HG02610 (cell line): ENCODE results near the gene NEK6.
"Not testable (repeated sequence)": the region's sequence is repeated elsewhere in the genome, so short reads cannot be mapped to it uniquely, and the experiment has no call there.

ENCODE experiments used
- ATAC-seq: cut with Tn5 transposase; IDR thresholded peaks from one replicate; pipeline ENCODE4 v1.9.1; 2021; ENCODE audit warnings: mild to moderate bottlenecking, moderate library complexity; ENCODE audit not compliant: unreplicated experiment

NEK6 gene

DNA sequence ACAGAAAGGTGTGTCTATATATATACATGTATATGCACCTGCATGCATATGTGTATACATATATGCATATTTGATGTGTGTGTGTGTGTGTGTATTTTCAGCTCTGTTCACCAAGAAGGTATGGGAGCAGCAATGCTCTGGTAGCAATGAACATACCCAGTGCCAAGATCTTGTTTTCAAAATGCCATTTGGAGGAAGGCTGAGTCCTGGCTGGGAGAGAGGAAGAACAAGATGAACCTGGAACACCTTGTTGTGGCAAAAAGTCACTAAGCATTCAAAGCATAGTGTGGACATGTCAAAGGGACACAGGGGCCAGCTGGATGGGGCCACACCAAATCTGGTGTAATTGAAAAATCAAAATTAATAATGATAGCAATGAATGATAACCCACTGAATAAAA is 31.8 kb upstream of the NEK6 start:
- no peak for ATAC-seq

DNA sequence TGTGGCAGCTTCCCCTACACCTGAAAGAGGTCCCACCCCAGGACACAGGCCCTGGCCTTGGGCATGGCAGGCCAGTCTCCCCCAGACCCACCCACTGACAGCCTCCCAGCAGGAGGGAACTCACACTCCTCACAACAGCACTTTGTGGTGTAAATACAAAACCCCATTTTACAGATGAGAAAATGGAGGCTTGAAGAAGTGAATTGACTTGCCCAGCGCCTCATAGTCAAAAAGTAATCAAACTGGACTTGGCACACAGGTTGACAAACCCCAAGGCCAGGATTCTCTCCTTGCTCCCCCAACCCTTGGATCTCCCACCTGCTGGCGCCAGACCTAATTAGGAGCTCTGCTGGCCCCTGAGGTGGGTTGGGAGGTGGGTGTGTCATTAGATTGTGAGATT is 29.2 kb upstream of the NEK6 start:
- ATAC-seq = no peak

DNA sequence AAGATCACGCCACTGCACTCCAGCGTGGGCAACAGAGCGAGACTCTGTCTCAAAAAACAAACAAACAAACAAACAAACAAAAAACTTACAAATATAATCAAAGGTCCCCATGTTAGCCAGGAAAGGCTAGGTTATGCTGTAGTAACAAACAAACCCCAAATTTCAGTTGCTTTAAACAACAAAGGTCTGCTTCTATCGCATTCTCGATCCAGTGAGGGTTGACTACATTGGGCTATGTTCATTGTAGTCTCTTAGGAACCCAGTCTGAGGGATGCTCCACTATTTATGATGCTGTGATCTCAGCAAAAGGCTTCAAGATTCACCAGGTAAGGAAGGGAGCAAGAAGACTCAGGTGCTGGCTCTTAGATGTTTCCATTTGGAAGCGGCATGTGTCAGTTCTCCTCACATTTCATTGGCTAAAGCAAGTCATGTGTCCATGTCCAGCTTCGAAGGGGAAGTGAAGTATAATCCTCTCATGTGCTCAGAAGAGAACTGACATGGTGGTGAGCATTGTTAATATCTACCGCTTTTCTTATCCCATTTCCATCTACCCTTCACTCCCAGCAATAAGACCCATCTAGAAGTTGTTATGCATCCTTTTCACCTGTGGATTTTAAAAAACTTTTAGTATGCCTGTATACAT is 26.5 kb upstream of the NEK6 start:
- no peak for ATAC-seq

- peak; percentile 35 for ATAC-seq
Measured at GRCh38 chr9:124238546-124239140, 19.1 kb upstream of the NEK6 start.

DNA sequence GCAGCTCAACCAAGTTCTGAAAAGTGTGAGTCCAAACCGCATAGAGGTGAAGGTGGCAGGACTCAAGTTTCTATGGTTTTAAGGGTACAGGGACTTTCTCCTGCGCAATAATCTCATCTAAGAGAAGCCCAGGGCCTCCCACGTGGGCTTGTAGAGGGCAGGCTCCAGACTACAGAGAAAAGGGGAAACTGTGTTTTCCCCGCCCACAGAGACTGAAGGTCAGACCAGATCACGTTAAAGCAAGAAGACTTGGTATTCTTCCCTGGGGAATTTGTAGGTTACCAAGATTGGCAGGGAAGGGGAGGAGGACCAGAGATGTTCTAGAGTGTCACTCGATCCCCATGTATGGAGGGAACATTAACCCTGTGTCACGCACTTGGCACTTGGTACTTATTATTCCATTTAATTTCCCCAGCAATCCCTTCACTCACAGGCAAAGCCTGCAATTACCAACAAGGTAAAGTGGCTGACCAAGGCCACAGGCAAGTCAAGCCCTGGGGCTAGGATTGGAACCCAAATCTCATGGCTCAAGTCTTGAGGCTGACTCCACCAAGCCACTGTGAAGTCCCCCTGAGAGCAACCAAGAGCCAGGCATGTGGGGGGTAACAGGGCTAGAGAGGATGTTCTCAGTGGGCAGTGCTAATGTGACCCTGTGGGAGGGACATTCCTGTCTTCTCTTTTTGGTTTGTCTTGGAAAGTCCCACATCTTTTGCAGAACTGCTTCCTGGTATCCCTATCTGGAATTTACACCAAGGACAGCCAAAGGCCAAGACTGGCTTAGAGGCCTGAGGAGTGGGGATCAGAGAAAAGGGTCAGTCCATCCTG is 18.3 kb upstream of the NEK6 start:
- peak; percentile 75 for ATAC-seq

GRCh38 chr9:124242331-124243194 is 15.2 kb upstream of the NEK6 start:
- no peak for ATAC-seq

- ATAC-seq = not testable (repeated sequence)
Measured at GRCh38 chr9:124247393-124247792, 10.4 kb upstream of the NEK6 start.

- ATAC-seq = no peak
Measured at GRCh38 chr9:124248066-124248465, 9.7 kb upstream of the NEK6 start.

DNA sequence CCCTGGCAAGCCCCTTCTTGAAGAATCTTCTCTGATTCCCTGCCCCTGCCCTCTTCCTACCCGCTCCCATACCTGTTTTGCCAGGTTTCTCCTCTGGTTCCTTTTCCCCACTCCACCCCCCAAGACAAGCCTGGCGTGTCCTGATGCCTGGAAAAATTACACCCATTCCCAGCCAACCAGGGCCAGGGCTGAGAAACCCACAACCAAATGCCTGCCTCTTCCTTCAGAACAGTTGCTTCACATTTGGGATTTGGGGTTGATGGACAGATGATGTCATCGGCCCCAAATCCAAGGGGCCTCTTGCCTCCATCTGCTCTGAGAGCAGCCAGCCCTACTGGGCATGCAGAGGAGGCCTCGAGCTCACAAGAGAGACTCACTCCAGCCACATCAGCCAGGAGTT is 8.8 kb upstream of the NEK6 start:
- ATAC-seq = no peak

- ATAC-seq = no peak
Measured at GRCh38 chr9:124251204-124251603, 6.5 kb upstream of the NEK6 start.

GRCh38 chr9:124251605-124252378 is 6.0 kb upstream of the NEK6 start:
- no peak for ATAC-seq

DNA sequence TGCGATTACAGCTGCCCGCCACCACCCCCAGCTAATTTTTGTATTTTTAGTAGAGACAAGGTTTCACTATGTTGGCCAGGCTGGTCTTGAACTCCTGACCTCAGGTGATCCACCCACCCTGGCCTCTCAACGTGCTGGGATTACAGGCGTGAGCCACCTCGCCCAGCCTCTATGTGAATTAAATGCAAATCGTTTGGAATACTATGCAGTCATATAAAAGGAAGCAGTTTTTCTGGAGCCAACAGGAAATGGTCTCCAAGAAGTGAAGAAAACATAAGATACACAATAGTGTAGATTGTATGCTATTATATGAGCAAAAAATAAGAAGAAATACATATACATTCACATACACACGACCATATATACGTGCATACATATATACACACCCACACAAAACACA is 4.9 kb upstream of the NEK6 start:
- ATAC-seq = not testable (repeated sequence)

DNA sequence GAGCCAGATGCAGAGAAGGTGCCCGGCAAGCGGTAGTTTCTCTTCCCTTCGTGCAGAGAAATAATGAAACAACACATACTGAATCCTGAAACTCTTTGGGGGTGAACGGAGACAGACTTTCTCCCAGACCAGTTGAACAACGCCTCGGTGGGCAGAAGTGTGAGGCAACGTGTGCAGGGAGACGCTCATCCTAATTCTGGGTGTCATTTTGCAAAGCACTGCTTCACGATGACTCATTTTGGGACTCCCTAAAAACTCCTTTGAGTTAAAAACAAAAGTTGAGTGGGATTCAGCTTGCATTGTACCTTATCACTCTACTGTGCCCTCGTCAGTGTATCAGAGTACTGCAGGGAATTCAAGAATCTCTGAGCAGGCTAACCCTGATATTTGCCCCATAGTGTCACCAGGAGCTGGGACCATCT is 3.5 kb upstream of the NEK6 start:
- peak; percentile 74 for ATAC-seq

DNA sequence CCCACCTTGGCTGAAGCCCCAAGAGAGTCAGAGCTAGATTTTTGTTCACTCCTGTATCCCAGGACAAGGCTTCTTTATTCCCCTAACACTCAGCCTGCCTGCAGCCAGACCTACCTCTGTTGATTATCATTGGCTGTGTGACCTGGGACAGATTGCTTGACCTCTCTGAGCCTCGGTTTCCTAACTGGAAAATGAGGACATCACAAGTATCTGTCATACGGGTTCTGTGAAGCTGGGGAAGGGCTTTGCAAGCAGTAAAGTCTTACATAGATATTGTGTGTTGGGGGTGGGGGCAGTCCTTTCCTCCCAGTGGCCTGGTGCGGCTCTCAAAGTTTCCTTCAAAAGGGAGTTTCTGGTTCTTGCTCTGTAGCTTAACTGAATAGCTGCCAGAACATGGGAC is 2.5 kb upstream of the NEK6 start:
- no peak for ATAC-seq

GRCh38 chr9:124256517-124257069 is 1.2 kb upstream of the NEK6 start:
- ATAC-seq = no peak

GRCh38 chr9:124257070-124257843 is 492 bp upstream of the NEK6 start:
- no peak for ATAC-seq

DNA sequence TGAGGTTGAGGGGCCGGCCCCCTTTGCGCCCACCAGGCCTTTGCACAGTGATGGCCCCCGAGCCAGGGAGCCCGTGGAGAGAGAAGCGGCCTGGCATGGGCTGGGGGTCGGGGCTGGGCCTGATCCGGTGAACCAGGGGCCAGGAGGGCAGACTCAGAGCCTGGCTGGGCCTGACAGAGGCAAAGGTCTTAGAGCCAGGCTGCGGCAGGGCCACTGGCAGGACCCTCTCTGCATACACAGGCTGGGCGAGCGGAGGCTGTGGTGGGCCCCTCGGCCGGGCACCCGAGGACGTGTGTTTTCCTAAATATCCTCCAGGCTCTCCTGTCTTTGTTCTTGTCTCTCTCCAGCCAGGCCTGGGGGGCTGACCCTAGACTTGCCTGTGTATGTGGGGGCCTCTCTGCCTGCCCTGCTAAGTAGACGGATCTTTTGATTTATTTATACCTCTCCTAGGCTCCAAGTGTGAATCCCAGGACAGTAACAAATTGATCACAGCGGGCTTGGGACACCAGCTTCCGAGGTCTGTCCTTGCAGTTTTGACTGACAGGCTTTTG is 933 bp downstream of the NEK6 start:
- no peak for ATAC-seq

DNA sequence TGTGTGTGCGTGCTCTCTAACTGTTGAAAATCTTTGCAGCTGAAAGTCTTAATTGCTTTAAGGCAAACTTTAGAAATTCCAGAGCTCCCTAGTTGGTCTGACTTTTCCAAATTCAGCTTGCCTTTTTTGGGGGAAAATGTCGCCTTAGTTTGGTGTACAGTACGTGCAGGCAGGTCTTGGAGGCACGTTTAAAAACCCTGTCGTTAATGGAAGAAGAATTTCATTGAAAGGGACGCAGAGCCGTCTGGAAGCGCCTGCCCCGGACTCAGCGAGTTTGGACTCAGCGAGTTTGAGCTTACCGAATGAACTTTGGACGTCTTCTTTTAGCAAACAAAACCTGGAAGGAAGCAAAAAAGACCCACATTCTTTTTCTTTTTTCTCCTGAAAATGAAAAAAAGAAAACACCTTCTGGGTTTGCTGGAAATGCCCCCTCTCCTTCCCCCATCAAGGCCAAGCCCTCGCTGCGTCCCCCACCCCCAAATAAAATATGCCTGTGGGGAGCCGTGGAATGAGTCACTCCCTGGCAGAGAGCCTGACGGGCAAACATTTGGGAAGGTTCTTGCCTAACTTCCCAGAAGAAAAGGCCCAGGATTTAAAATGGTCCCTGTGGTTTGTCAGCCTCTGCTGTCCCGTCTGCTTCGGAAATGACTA is 1.5 kb downstream of the NEK6 start:
- no peak for ATAC-seq
